HL-60 (cell line): ENCODE results near the gene RUNX3.

ENCODE experiments used
- DNase-seq, 2 experiments: peaks; one replicate each; pipeline ENCODE4 v3.0.0-alpha.2; 2010 to 2020; ENCODE audit warnings: low read depth in 1 of 2, low spot score in 1 of 2
- H3K27ac ChIP-seq: fragments of 250-450 bp; sonication (Bioruptor Pico); replicated peaks from 2 replicates; pipeline ENCODE4 v1.5.1; 2020; ENCODE audit warnings: mild to moderate bottlenecking, moderate library complexity
- H3K27me3 ChIP-seq: fragments of 250-450 bp; sonication (Bioruptor Pico); 2 replicates; pipeline ENCODE4 v1.5.1; 2021; ENCODE audit warnings: mild to moderate bottlenecking, moderate library complexity; ENCODE audit not compliant: insufficient read depth, poor library complexity, severe bottlenecking
- H3K4me3 ChIP-seq: replicated peaks from 2 replicates; pipeline ENCODE4 v1.5.1; 2011; ENCODE audit warnings: mild to moderate bottlenecking, control low read depth, low read length; ENCODE audit not compliant: insufficient read depth
- GABPA ChIP-seq: IDR thresholded peaks from 2 replicates; pipeline ENCODE4 v1.6.1; 2012; ENCODE audit warnings: low read depth
- POLR2AphosphoS5 ChIP-seq: IDR thresholded peaks from 2 replicates; pipeline ENCODE4 v1.6.1; 2012; ENCODE audit warnings: low read depth
- SPI1 ChIP-seq: IDR thresholded peaks from 2 replicates; pipeline ENCODE4 v1.6.1; 2012; ENCODE audit warnings: low read depth, mild to moderate bottlenecking, borderline replicate concordance
- TF ChIP-seq, protein P1 (sequence below): IDR thresholded peaks from 2 replicates; pipeline ENCODE4 v1.6.1; 2012; ENCODE audit warnings: low read depth; ENCODE audit not compliant: insufficient replicate concordance
- TF ChIP-seq, protein P2 (sequence below): IDR thresholded peaks from one replicate; pipeline ENCODE4 v1.5.1; 2011; ENCODE audit warnings: low read length, control low read depth, inconsistent platforms; ENCODE audit not compliant: insufficient read depth

The RUNX3 gene

DNA sequence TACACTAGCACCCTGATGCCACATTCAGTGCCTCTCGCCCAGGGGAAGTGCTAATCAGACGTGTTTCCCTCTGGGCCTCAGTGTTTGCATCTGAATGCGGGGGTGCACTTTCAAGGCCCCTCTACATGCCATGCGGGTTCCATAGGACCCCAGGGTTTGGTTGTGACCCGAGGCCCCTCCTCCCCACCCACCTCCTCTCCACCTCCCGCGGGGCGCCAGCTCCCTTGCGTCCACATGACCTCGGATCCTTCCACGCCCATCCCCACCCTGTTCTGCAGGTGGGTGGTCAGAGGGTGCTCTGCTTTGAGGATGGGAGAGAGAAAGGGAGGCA is 5.1 kb upstream of the RUNX3 start:
- no peak overlapping the region for H3K27ac ChIP-seq
- H3K4me3 ChIP-seq = no peak overlapping the region
- TF ChIP-seq, protein P1, sequence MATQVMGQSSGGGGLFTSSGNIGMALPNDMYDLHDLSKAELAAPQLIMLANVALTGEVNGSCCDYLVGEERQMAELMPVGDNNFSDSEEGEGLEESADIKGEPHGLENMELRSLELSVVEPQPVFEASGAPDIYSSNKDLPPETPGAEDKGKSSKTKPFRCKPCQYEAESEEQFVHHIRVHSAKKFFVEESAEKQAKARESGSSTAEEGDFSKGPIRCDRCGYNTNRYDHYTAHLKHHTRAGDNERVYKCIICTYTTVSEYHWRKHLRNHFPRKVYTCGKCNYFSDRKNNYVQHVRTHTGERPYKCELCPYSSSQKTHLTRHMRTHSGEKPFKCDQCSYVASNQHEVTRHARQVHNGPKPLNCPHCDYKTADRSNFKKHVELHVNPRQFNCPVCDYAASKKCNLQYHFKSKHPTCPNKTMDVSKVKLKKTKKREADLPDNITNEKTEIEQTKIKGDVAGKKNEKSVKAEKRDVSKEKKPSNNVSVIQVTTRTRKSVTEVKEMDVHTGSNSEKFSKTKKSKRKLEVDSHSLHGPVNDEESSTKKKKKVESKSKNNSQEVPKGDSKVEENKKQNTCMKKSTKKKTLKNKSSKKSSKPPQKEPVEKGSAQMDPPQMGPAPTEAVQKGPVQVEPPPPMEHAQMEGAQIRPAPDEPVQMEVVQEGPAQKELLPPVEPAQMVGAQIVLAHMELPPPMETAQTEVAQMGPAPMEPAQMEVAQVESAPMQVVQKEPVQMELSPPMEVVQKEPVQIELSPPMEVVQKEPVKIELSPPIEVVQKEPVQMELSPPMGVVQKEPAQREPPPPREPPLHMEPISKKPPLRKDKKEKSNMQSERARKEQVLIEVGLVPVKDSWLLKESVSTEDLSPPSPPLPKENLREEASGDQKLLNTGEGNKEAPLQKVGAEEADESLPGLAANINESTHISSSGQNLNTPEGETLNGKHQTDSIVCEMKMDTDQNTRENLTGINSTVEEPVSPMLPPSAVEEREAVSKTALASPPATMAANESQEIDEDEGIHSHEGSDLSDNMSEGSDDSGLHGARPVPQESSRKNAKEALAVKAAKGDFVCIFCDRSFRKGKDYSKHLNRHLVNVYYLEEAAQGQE = no peak
- TF ChIP-seq POLR2AphosphoS5 = no peak
- TF ChIP-seq SPI1 = no peak
- TF ChIP-seq, protein P2, sequence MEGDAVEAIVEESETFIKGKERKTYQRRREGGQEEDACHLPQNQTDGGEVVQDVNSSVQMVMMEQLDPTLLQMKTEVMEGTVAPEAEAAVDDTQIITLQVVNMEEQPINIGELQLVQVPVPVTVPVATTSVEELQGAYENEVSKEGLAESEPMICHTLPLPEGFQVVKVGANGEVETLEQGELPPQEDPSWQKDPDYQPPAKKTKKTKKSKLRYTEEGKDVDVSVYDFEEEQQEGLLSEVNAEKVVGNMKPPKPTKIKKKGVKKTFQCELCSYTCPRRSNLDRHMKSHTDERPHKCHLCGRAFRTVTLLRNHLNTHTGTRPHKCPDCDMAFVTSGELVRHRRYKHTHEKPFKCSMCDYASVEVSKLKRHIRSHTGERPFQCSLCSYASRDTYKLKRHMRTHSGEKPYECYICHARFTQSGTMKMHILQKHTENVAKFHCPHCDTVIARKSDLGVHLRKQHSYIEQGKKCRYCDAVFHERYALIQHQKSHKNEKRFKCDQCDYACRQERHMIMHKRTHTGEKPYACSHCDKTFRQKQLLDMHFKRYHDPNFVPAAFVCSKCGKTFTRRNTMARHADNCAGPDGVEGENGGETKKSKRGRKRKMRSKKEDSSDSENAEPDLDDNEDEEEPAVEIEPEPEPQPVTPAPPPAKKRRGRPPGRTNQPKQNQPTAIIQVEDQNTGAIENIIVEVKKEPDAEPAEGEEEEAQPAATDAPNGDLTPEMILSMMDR = no peak
- TF ChIP-seq GABPA = no peak
- DNase-seq = no peak
- H3K27me3 ChIP-seq = no peaks in the 10 kb centered on the region

DNA sequence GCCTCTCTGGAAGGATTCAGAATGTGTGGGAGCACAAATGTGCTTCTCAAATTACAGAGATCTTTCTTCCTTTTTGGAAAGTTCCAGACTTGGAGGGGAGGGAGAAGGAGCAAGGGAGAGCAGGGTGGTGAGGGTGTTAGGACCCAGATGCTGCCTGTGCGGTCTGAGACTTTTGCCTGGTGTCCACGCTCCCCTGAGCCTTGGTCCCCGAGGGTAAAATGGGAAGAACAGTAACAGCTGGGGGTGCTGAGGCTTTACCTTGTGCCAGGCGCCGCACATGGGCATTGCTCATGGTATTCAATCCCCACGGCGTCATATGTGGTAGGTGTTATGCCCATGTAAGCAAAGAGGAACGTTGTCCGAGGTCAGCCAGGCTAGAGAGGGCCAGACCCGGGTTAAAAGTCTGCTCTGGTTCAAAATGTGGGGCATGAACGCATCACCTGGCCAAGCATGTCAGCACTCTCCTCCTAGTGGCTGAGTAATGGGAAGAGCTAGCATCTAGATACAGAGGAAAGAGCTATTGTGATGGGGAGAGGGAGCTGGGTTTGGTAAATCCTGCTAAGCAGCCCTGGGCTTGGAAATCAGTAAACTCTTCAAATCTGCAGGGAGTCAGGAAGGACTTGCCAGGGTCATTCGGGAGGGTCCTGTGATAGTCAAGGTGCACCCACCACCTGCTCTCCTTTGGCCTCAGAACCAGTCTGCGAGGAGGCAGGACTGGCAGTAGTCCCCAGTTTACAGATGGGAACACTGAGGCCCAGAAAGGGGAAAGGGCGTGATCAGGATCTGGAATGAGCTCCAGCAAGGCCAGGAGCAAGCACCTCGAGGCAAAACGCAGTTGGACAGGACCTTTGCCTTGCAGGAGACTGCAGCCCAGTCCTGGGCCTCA is 4.5 kb upstream of the RUNX3 start:
- DNase-seq = no peak
- no peak overlapping the region for H3K27ac ChIP-seq
- no peak overlapping the region for H3K4me3 ChIP-seq
- H3K27me3 ChIP-seq = no peaks in the 10 kb centered on the region
- TF ChIP-seq GABPA (no peak), POLR2AphosphoS5 (no peak), SPI1 (no peak)
- TF ChIP-seq, protein P2 = no peak
- TF ChIP-seq, protein P1 = no peak

DNA sequence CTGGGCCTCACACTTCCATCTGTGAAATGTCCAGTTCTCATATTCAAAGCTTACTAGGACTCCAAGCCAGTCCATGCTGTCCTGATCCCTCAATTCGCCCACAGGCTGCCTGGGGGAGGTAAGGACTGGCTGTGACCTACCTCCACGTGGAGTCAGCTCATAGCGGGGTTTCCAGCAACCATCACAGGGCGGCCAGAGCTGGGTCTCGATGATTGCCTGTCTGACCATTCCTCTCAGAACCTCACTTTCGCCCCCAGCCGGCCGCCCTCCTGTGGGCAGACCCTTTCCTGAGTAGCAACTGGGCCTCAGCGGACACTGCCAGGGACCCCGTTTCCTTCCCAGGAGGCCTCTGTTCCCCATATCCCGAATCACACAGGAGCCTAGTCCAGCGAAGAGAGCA is 3.4 kb upstream of the RUNX3 start:
- no peaks in the 10 kb centered on the region for H3K27me3 ChIP-seq
- no peak for DNase-seq
- H3K27ac ChIP-seq = no peak overlapping the region
- TF ChIP-seq SPI1 (no peak), POLR2AphosphoS5 (no peak), GABPA (no peak)
- TF ChIP-seq, protein P1 = no peak
- TF ChIP-seq, protein P2 = no peak
- H3K4me3 ChIP-seq = no peak overlapping the region
